HG03575 (cell line): Measurements from ENCODE around the gene SAA4.
"Not testable (repeated sequence)": the region's sequence is repeated elsewhere in the genome, so short reads cannot be mapped to it uniquely, and the experiment has no call there.

Experiments
- ATAC-seq: cut with Tn5 transposase; IDR thresholded peaks from one replicate; pipeline ENCODE4 v1.9.1; 2021; ENCODE audit not compliant: unreplicated experiment, insufficient number of reproducible peaks, low FRiP score; ENCODE audit errors: extremely low read depth

The SAA4 gene

GRCh38 chr11:18236664-18237356, at the start of gene SAA4:
TSS of gene SAA4 (minus strand) at chr11:18236802. CDS start at chr11:18235926, 876 bp downstream.
- no peak for ATAC-seq

DNA sequence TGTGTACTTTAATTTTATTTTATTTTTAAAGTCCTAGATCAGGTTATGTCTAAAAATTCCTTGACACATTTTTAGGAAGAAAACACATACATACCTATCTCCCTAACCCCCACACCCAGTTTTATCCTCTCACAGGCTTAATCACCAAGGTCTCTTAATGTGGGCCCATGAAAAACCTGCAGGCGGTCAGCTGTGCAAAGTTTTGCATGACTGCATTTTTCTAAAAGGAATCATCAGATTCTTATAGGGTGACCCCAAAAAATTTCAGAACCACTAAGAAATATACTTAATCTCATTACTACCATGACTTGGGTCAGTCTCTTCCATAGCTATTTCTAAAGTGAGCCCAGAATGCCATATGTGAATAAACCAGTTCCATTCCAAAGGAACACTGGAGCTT, 49.2 kb upstream of the SAA4 start:
- ATAC-seq = no peak

GRCh38 chr11:18282626-18283025, 46.0 kb upstream of the SAA4 start:
- ATAC-seq = no peak

- peak; percentile 63 for ATAC-seq
Observed at GRCh38 chr11:18280438-18281045, 43.9 kb upstream of the SAA4 start.

DNA sequence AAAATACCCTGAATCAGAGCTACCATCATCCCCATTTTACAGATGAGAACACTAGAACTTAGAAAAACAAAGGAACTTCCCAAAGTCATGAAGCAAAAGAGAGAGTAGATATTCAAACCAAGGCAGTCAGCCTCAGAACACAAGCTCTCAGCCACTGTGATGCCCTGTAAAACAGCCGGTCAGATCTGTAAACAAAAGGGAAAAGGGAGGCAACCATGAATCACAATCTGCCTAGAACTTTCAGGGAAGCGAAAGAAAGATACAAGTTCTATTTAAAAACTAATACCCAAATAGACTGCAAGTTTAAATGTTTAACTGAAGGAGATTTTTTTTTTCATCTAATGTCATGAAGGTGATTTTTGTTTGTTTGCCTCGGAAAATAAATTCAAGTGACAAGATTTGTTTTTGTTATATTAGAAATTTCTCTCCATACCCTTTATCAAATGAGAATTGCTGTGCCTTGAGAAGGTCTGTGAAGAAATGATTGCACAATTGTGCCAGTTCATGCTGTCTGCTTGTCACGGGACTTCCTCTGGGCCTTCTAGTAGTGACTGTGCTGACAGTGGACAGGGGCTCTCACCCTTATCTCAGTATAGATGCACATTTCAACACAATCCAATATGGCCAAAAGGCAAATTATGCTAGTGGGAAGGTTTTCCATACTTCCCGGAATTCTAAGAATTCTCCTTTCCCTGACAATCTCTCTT, 41.1 kb upstream of the SAA4 start:
- no peak for ATAC-seq

GRCh38 chr11:18271206-18271605, 34.6 kb upstream of the SAA4 start:
- ATAC-seq = no peak

- ATAC-seq = no peak
Observed at GRCh38 chr11:18270102-18270501, 33.5 kb upstream of the SAA4 start.

DNA sequence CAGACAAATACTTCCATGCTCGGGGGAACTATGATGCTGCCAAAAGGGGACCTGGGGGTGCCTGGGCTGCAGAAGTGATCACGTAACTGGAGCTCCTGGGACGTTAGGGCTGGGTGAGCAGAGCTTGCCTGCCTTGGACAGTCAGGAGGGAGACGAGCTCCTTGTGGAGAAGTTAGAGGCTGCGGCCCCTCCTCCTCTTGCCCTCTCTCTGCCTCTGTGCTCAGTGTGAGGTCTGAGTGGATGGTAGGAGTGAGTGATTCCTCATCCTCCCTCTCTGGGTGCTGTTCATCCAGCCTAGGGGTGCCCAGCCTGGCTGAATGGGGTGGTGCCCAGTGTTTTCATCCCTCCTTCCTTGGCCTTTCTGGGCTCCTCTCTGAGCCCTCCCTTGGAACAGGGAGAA, 32.6 kb upstream of the SAA4 start:
- not testable (repeated sequence) for ATAC-seq

DNA sequence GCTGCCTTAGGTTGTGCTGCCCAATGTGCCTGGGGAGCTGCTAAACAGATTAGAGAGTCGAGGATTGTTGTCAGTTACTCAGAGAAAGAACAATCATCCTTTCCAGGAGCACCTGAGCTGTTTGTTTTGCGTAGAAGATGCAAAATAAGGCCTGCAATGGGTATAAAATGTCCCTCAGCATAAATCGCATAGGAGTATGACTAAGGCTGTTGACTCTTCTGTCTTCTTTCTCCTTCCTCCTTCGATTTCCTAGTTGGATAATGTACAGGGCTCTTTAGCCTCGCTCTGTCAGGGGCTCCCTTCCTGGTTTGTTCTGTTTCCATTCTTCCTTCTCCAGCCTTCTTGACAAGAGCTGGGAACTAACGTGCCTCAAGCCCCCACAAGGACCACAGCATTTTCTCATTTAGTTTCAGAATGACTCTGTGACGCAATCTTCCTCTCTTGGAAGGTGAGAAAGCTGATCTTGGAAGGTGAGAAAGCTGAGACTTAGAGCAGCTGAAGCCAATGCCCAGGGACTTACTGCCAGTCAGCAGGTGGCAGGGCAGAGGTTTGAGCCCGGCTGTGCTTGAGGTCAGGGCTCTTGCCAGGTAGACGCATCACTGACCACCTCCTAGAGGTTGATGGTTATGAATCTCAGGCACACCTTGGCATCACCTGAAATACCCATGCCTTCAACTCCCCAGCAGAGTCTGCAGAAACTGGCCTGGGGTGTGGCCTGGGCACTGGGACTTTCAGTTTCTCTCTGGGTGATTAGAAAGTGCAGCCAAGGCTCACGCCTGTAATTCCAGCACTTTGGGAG, 30.9 kb upstream of the SAA4 start:
- ATAC-seq = not testable (repeated sequence)

DNA sequence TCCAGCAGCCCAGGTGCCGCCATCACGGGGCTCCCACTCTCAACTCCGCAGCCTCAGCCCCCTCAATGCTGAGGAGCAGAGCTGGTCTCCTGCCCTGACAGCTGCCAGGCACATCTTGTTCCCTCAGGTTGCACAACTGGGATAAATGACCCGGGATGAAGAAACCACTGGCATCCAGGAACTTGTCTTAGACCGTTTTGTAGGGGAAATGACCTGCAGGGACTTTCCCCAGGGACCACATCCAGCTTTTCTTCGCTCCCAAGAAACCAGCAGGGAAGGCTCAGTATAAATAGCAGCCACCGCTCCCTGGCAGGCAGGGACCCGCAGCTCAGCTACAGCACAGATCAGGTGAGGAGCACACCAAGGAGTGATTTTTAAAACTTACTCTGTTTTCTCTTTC, 29.3 kb upstream of the SAA4 start, which contains the start of gene SAA1:
TSS of gene SAA1 (plus strand) at position 316 of the 400 bp plus-strand sequence. CDS start 624 bp downstream, outside the sequence.
- ATAC-seq = no peak

GRCh38 chr11:18264677-18265555, 28.3 kb upstream of the SAA4 start:
- no peak for ATAC-seq

- ATAC-seq = no peak
Observed at GRCh38 chr11:18264035-18264434, 27.4 kb upstream of the SAA4 start.

DNA sequence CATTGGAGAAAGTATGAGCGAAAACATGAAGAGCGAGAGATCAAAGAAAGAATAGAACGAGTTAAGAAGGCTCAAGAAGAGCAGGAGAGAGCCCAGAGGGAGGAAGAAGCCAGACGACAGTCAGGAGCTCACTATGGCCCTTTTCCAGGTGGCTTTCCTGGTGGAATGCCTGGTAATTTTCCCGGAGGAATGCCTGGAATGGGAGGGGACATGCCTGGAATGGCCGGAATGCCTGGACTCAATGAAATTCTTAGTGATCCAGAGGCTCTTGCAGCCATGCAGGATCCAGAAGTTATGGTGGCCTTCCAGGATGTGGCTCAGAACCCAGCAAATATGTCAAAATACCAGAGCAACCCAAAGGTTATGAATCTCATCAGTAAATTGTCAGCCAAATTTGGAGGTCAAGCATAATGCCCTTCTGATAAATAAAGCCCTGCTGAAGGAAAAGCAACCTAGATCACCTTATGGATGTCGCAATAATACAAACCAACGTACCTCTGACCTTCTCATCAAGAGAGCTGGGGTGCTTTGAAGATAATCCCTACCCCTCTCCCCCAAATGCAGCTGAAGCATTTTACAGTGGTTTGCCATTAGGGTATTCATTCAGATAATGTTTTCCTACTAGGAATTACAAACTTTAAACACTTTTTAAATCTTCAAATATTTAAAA, 26.2 kb upstream of the SAA4 start:
- not testable (repeated sequence) for ATAC-seq

DNA sequence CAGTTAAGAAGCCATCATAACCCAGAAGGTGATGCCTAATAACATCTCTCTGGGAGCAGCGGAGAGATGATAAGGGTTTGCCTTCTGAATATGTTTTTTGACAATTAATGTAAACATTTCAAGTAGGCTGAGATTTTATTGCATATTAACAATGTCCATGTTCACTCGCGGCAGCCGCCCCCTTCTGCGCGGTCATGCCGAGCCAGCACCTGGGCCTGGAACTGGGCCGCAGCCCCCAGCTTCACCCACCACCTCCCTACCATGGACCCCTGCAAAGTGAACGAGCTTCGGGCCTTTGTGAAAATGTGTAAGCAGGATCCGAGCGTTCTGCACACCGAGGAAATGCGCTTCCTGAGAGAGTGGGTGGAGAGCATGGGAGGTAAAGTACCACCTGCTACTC, 25.1 kb upstream of the SAA4 start:
- ATAC-seq = no peak

- ATAC-seq = no peak
Observed at GRCh38 chr11:18259259-18259658, 22.7 kb upstream of the SAA4 start.

DNA sequence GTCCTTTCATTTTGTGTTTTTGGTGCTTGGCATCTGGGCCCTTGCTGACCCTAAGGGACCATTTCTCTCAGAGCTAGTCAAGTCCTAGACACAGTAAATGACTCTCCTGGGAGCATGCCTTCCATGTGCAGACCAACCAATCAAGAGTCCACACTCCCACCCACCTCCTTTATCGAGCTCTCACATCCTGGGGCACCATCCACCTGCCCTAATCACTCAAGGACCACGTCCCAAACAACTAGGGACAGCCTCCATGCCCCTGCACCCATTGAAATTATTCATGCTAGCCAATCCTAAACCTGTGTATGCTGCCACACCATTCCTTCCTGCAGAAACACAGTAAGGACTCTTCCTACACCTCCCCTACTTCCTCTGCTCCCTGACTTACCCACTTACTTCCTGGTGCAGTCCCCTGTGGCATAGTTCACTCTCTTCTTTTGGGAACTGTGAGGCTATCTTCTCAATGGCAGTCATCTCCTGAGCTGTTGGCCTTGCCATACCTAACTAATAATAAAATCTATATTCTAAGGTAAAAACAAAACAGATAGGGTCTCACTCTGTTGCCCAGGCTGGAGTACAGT, 18.3 kb upstream of the SAA4 start:
- ATAC-seq = no peak

DNA sequence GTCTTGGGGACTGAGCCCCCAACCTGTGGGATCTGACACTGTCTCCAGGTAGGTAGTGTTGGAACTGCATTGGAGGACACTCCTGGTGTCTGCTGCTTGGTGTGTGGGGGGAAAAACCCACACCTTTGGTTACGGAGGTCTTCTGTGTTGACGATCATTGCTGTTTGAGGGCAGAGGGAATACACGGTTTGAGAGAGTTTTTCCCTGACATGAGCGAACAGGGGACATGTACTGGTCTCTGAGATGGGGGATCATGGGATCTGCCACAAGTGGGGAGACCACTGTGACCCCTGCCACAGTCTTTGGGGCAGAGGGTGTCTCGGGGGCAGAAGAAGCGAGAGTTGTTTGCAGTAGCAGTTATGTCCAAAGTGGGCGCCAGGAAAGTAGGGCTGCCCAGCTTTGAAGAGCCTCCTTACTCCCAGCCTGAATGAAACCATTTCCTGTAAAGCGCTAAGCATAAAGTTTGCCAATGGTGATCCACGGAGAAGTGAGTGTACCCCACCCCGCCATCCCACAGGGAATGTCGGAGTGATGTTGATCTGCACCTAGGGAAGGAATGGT, 17.3 kb upstream of the SAA4 start:
- ATAC-seq = no peak
